Stimulated activated naive CD8-positive, alpha-beta T cell treated with anti-CD3 and anti-CD28 coated beads, Interleukin-15, Interleukin-2, amounts not matched to agents 100 U/mL and 50 U/mL, for 24 hours (primary cell): Measurements from ENCODE around the gene SLC18A3.

Experiments
- ATAC-seq: fragments of 150-1000 bp; cut with Tn5 transposase; one replicate; pipeline ENCODE4 v1.10.0; 2021
- DNase-seq: peaks from one replicate; pipeline ENCODE4 v3.0.0; 2021

The SLC18A3 gene

DNA sequence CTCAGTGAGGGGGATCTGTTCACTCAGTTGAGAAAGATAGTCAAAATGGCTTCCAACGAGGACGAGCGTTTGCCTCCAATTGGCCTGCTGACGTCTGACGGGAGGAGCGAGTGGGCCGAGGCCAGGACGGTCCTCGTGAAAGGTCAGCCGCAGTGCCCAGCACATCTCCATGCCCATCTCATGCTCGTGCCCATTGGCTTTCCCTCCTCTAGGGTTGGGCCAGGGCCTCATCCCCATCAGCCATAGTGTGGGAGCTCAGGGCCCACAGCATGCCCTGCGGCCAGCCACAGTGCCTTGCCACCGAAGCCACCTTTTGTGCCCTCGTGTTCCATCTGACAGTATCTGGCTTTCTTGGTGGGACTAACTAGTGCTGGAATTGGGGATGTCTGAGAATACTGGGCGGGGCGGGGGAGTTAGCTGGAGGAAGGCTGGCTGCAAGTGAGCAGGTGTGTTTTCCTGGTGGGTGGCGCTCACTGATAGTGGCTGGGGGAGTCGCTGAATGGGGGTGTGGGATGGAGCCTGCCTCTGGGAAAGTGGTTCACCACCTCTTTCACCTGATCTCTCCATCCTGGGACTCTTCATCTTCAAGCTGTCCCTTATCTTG, 17.6 kb downstream of the SLC18A3 start:
- ATAC-seq, result no peak
- DNase-seq, result no peak

DNA sequence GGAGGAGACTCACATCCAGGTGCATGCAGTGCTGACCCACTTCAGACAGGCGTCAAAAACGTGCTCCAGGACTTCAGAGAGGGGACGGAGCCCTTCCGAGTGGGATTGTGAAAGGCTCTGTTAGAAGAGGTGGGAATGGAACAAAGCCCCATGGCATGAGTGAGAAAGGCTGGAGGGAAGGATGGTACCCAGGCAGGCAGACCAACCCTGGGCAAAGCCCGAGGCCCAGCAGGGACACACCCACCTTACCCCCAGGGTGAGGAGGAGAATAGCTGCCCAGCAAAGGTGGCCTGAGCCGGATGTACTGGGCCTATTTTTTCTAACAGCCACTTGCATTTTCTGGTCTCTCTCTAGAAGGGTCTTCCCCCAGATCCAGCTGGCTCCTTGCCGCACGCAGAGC, 18.5 kb downstream of the SLC18A3 start:
- no peak for ATAC-seq

DNA sequence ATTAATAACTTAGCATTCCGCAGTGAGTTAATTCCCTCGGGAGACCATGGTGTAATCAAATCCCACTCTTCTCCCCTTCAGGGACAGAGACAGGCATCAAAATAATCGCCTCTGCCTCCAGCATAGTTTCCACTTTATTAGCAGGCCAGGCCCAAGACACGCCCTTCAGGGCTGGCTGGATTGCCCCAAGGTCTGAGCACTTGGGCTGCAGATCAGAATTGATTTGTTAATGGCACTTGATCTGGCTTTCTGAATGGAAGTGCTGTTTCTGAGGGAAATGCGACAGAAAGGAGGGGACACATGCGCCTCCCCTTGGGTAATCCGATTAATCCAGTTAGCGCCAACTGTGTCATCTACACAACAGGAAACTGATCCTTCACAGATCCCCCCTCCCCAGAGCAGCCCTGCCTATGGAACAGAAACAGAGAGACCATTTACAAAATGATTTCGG, 19.3 kb downstream of the SLC18A3 start:
- DNase-seq, result no peak

More for the DNA sequence above, 18.5 kb downstream of the SLC18A3 start:
- no peak for DNase-seq

DNA sequence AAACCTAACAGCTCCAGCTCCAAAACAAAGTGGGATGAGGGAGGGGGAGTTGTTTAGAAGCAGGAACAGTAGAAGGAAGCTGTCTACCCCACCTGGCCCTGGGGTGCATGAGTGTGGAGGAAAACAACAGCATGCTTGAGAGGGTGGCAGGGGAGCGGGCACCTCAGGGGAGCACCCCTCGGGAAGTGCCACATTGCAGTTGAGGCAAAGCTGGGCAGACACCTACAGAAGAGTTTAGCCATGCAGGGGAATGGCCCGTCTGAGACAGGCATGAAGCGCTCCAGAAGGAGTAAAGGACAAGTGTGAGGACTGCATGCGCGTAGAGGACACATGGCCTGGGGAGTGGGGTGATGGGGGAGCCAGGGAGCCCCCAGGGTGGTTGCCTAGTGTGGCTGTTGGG, 21.9 kb downstream of the SLC18A3 start:
- ATAC-seq (peak; percentile 26), DNase-seq (no peak)

More for the DNA sequence above, 19.3 kb downstream of the SLC18A3 start:
- ATAC-seq, result no peak

DNA sequence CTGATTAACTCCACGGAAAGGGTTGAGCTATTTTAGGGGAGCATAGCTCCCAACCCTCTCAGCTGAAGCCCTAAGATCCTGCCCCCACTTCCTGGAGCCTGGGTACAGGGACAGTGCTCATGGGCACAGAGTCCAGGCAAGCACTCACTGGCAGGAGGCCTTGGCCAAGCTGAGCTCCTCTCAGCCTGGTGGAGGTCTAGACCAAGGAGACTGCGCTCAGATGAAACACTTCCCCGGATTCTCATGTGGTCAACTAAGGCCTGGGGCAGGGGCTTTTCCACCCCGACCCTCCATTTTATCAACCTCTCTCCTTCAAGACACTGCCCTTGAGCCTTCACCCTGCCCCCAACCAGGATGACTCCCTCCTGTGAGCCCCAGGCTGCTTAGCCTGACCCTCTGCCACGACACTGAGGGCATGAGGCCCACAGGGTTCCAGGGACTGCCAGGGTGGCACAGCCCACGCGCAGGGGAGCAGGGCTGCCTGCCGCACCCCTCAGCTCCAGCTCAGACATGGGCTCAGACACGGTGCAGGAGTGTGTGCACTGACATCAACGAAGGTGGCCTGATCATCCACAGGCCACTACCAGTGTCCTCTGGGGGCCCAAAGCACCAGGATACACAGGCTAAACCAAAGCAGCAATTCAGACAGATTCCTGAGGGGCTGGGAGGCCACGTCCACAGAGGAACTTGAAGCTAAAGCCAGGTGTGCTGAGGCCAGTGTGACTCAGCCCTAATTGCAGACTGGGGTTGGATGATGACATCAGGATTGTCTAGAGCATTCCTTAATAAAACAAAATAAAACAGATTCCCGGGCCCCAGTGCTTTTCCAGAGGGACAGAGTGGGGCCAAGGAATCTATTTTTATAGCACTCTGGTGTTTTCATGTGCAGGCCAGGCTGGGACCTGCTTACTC, 22.6 kb downstream of the SLC18A3 start:
- ATAC-seq (no peak), DNase-seq (no peak)

DNA sequence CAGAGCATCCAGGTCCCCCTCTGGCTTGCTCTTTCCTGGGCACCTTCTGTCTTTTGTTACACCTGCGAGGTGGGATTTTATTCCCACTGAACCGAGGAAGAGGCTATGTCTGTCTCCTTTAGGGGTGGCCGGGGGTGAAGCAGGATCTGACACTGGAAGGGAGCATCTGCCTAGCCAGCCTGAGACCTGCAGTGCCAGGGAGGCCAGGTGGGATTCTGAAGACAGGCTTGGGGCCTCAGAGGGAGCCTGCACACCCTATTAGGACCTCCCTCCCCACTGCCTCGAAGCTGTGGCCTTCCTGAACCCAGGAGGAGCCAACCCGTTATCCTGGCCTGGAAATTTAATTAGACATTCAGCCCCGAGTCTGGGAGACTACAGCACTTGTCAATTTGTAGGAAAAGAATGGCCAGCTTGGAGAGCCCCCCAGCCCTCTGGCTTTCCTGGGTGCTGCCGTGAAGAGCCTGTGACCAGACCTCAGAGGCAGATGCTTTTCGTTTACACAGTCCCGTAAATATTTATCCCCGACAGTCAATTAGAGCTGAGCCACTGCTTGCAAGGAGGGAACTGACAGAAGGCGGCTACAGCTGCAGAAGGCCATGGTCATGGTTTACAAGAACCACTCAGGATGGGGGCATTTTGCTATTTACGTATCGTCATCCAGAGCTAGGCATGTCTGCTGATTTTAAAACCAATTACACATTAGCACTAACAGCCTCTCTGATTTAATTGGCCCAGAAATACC, 23.4 kb downstream of the SLC18A3 start:
- DNase-seq (no peak), ATAC-seq (no peak)

DNA sequence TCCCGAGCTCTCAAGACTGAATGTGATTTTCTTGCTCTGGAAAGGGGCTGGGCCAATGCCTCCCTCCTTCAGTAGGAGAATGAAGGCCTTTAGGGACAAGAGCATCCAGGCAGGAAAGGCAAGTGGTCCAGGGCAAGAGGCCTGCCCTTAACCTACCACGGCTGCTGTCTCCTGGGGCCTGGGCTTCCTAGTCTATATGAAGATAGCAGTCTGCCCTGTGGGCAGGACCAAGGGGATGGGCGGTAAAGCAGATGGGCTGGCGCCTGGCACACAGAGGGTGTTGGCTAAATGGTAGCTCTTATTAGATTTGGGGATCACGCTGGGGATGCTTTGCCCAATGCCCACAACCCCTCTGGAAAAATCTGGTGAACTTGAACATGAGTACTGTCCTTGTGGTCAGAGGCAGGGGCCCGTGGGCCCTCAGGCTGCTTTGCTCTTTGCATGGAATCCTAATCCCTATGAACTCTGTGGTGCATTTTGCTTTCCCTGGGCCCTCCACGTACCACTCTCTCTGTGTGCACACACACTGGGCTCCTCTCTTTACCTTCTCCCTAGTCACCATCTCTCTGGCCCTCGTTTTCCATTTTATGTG, 24.1 kb downstream of the SLC18A3 start:
- DNase-seq (no peak), ATAC-seq (no peak)

DNA sequence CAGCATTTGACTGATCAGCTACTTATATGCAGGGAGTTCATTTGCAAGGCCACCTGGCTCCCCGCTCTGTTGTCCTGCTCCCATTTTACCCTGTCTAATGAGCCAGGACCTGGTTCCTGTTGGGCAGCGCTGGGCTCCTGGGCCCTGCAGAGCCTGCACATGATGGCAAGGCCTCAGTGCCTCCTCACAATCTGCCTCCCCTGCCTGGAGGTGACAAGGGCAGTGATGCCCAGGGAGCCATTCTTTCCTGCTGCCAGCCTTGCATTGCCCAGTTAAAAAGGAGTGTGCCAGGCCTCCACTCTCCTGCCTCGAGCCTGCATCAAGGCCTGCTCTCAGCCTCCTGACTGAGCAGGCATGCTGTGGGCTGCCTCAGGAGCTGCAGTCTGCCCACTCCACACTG, 32.2 kb downstream of the SLC18A3 start:
- DNase-seq (no peak), ATAC-seq (no peak)

DNA sequence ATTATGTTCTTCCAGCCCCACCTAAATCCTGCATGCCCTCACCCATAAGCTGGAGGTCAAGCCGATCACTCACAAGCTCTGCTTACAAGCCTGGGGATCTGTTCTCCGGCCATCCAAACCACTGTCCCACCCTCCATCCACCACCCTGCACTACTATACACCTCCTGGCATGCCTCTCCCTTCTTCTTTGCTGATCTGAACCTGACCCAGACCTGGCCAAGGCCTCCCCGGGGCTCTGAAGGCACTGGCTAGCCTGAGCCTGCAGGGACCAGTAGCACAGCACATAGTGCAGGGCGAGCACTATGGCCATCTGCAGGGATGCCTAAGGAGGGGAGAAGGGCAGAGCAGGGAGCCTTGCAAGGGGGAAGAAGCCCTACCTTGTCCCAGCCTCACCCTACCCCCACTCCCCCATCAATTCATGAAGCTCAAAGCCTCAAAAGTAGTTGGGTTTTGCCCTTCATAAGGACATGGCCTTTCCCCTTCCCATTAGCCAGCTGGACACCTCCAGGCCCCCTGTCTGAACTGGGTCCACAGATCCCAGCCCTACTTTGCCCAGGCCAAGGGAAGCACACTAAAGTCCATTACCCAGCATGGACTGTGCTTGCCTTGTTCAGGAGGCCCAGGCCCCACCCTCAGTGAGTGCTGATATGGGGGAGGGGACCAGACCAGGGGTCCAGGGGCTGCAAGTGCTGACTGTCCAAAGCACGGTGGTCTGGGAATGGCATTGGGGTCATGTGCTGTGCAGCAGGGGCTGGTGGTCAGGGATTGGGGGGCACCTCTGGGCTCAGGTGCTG, 33.3 kb downstream of the SLC18A3 start:
- DNase-seq (no peak), ATAC-seq (no peak)

DNA sequence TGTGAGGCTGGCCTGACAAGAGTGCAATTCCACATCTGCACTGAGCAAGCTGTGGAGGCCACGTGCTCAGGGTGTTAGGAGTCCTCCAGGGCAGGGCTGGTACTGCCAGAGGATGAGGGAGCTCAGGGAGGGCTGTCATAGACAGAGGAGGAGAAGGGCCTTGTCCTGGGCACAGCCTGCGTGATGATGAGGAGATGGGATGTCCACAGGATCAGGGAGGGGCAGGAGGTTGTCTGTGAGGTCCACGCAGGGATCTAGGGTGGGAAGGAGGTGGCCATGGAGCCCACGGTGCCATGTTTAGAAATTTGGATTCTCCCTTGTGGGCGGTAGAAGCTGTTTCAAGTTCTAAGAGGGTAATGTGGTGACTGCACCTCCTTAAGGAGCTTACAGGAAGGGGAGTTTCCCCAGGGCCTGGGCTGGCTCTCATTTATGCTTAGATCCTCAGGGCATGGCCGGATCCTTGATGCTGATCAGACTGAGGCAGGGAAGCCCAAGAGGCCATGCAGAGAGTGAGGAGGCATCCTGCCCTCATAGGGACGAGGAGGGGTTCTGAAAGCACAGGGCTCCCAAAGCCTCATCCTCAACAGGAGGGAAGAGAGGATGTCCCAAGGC, 34.0 kb downstream of the SLC18A3 start:
- ATAC-seq, result no peak
- DNase-seq, result no peak

DNA sequence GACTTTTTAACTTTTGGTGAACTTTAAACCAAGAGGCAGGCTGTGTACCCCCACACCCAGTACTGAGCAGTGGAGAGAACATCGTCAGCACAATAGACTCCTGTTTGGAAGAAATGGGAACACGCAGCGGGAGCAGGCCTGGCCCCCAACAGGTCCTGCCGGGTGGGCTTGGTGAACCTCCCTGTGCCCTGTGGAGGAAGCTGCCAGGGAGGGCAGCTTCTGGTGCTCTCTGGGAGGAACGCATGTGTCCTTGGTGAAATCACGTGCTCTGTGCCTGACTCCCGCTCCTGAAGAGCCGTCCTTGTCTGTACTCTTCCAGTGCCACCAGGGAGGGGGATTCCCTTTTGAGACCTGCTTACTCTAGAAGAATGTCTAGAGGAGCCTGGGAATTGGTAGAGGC, 35.3 kb downstream of the SLC18A3 start:
- ATAC-seq (no peak), DNase-seq (no peak)

DNA sequence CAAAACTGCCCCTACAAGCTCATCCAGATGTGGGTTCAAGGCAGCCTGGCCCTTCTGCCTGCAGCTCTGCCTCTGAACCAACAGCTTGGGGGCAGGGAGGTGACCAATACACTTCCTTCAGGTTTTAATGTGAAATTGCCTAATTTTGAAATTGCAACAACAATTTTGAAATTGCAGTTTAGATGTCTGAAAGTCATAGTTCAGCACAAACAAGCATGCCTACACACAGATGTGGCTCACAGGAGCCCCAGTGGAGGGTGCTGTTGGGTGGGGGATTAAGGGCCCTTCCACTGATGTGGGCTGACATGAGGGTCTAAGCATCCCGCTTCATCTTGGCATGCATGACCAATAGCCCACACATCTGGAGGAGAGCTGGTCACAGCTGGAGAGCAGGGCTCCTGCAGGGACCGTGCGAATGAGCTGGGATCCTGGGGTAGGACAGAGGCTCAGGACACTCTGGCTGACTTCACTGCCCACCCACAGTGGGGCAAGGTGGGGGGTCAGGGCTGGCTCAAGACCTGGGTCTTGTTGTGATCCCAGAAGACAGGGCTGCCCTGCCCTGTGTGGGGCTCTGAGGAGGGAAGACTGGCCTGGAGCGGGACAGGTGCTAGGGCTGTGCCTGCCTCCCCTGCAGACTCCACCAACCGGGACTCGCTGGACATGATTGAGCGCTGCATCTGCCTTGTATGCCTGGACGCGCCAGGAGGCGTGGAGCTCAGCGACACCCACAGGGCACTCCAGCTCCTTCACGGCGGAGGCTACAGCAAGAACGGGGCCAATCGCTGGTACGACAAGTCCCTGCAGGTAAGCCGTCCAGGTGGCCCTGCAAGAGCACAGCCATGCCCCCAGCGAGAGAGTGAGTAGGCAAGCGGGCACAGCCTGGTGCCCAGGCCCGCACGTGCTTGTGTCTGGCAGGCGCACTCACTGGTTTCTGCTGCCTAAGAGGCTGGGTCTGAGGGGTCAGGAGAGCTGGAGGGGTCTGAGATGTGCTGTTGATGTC, 36.1 kb downstream of the SLC18A3 start:
- no peak for ATAC-seq
- DNase-seq, result no peak

DNA sequence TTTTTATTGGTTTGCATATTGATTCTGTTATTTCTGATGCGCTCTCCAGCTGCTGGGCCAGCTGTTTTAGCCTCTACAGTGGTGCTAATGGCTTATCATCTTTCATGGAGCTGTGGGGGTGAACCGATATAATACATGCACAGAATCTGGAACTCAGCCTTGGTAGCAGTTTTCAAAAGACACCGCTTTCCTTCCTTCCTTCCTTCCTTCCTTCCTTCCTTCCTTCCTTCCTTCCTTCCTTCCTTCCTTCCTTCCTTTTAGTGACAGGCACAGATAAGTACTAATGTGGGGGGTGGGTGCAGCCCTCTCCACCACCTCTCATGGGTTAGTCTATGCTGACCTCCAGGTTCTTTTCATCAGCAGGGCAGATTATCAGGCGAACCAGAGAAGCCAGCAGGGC, 37.4 kb downstream of the SLC18A3 start:
- ATAC-seq (no peak), DNase-seq (no peak)

DNA sequence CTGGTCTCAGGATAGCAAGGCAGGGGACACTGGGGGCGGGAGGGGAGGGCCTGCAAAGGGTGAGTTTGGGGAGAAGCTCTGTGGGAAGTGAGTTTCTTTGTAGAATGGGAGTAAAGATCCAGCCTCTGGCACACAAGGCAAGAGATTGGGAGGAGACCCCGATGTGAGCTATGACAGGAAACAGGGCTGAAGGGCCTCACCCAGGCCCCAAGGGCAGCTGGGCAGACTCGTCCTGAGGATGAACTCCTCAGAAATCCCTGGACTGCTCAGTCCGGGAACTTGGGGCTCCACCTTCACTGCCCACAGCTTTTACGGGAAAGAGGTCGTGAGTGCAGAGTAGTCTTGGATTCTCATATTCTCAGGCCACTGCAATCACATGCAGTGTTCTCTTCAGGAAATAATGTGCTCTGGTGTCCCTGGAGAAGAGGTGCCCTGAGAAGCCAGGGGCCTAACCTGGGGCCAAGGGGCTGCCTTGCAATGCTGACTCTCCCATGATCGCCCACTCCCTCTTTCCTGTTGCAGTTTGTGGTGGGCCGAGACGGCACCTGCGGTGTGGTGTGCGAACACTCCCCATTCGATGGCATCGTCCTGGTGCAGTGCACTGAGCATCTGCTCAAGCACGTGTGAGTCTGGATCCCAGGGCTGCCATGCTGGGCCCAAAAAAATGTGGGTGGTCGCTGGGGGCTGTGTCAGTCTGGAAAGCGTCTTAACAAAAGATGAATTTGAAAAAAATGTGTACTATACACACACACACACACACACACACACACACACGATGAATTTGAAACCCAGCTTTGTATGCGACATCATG, 38.1 kb downstream of the SLC18A3 start:
- DNase-seq (peak; percentile 7), ATAC-seq (no peak)

DNA sequence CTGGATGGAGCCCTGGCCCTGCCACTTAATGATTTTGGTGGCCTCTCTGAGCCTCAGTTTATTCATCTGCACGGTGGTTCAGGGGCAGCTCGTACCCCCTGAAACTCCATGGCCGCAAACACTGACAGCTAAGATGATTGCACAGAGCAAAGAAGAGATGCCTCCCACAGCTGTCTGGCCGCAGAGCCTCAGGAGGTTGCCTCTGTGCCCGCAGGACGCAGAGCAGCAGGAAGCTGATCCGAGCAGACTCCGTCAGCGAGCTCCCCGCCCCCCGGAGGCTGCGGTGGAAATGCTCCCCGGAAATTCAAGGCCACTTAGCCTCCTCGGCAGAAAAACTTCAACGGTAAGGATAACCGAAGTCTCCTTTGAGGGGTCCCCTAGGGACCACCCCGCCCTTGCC, 39.2 kb downstream of the SLC18A3 start:
- DNase-seq (peak; percentile 59), ATAC-seq (peak; percentile 70)

DNA sequence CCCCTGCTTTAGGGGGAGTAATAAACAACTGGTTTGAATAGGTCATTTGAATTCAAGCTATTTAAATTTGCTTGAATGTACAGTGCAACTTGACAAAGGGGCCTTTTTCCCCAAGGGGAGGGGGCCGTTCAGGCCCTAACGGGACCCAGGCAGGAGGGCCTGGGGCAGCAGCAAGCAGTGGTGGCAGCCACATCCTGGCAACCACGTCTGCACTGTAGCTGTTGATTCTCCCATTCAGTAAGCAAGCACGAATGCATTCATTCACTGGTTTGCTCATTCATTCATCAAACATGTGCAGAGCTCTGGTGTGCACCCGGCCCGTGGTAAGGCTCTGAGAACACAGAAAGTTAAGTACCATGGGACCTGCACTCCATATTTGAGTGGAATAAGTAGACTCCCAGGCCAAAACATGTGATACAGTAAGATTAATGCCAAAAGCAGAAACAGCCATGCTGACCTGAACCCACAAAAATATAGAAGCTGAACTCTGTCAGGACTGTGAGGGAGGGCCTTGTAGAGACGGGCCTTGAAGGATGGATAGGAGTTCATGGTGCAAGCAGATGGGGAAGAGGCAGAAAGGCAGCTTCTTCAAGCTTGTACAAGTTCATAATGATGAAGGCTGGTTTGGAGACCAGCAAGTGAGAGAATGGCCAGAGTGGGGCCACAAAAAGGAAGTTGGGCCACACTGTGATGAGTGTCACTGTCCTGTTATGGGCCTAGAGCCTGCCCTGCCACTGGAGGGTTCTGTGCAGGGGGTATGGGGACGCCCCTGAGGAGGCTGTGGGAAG, 40.0 kb downstream of the SLC18A3 start:
- ATAC-seq (no peak), DNase-seq (no peak)

DNA sequence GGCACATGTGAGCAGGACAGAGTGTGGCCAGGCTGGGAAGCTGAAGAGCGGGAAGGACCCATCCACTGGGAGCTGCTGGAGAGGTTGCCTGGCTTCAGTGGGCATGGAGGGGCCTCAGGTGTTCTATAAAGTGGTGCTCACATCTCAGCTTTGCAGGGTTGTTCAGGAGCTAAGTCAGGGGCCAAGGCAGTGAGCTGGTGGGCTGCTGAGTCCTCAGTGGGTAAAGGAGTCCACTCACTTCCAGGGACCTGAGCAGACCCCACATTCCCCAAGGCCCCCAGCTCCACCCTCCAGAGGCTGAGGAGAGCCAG, 40.6 kb downstream of the SLC18A3 start:
- no peak for DNase-seq
- no peak for ATAC-seq

DNA sequence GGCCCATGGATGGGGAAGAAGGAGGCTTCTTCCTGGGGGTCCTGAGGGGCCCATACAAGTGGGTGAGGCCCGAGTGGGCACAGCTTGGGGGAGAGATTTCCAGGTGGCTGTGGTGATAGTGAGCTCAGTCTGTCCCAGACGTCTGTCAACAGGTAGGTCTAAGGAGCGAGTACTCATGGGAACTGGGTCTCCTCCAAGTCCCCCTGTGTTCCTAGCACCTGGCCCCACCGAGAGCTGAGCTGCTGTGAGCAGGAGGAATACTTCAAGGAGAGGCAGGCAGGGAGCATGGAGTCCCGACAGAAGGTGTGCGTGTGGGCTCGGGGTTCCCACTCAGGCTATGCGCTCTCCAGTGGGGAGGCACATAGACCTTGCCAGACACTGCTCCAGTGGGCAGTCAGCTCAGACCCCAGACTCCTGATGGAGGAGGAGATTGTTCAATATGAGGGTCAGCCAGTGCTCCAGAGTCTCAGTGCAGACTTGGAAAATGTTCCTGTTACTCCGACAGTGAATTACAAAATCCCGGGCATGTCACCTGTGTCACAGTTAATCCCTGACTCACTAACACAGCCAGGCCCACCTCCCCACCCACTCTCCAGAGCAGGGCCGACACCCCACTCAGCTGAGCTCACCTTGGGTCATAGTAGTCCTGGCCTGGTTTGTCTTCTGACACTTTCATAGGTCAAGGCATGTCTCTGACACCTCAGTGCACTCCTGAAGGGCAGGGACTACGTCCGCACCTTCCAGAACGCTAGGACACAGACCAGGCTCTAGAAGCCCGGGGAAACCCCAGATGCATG, 41.1 kb downstream of the SLC18A3 start:
- DNase-seq (no peak), ATAC-seq (no peak)
